Measurements from ENCODE around the gene CDC42SE2.

DNA sequence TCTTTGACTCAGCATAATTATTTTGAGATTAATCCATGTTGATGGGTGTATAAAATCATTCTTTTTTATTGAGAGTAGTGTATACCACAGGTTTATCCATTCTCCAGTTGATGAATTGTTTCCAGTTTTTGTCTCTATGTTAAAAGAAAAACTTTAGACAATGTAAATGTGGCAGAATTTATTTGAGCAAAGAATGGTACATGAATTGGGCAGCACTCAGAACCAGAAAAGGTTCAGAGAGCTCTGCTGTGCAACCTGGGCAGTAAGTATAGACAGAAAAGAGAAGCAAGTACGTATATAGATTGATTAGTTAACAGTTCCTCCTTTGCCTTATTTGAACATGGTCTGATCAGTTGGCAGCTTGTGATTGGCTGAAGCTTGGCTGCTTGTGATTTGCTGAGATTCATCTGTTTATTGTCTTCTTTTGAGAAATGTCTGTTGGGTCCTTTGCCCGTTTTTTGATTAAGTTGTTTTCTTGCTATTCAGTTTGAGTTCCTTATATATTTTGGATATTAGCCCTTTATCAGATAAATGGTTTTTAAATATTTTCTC, 41.4 kb downstream of the CDC42SE2 start:
- no peak for TF ChIP-seq CTCF (conservative IDR thresholded peaks at IDR 0.05 in 1 of 2, IDR thresholded peaks at IDR 0.05 in 1 of 2; ENCODE audit: extremely low read depth in 1 of 2, insufficient read depth in 1 of 2, low read depth in 1 of 2, low read length in 2 of 2)
- no peak for TF ChIP-seq EZH2 (IDR thresholded peaks at IDR 0.05; ENCODE audit: borderline replicate concordance, low read length)
